Adrenal gland (tissue), 5 donors: ENCODE results near the gene TMEM179B.
"Not testable (repeated sequence)": the region's sequence is repeated elsewhere in the genome, so short reads cannot be mapped to it uniquely, and the experiment has no call there.

Experiments
- CTCF ChIP-seq, 6 experiments: fragments of 450-650 bp in 4 of 6; fragments of 200-600 bp in 2 of 6; sonication (generic) in 1 of 6; IDR thresholded peaks; 1 replicate in 5 of 6; 2 replicates in 1 of 6; pipeline versions ENCODE4 v1.5.1 to v1.8.0; 2016 to 2021; ENCODE audit warnings: antibody characterized with exemption in 6 of 6, mild to moderate bottlenecking in 2 of 6, moderate library complexity in 1 of 6
- POLR2A ChIP-seq, 2 donors: fragments of 450-650 bp; IDR thresholded peaks; one replicate each; pipeline ENCODE4 v1.6.1; 2017; ENCODE audit warnings: antibody characterized with exemption in 2 of 2, mild to moderate bottlenecking in 2 of 2, moderate library complexity in 1 of 2
- donor health status: DM: no; HTN: no; CAD: no.

GRCh38 chr11:62749931-62750330 lies 37.3 kb upstream of the TMEM179B start:
- TF ChIP-seq CTCF, POLR2A (IDR thresholded peaks at IDR 0.05): not testable (repeated sequence)
